Measurements from ENCODE around the gene SERTAD4. TPM values are rescaled to one million over a fixed set of nuclear protein-coding genes. Genes with fewer than 3 reads are reported as not detected.

Gene SERTAD4
- total and polyA plus RNA-seq, 2 experiments from 2014 or later: 1.3 to 1.6 TPM

DNA sequence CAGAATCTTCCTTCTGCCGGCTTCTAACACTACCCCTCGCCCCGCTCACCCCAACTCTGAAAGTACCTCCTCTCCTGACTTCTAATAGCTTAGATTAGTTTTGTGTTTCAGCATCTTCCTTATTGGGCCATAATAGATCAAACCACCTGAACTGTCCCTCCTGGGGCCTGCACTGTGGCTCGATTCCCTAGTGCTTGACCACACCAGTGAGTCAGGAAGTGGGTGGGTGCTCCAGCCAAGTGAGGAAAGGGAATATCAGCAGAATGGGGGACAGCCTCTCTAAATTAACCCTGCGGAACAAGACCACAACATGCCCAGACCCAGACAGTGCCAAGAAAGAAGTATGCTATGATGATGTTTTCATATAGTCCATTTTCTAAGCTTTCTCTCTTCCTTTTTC lies 8.5 kb downstream of the SERTAD4 start (continued):
- TF ChIP-seq ZNF462 (CRISPR knock-in tag; IDR thresholded peaks at IDR 0.05) (no peak), NANOG (IDR thresholded peaks at IDR 0.05; ENCODE audit: borderline replicate concordance) (no peak), EZH2 (IDR thresholded peaks at IDR 0.05; ENCODE audit: low read depth, unreplicated experiment) (no peak), CREB1 (CRISPR knock-in tag; IDR thresholded peaks at IDR 0.05; ENCODE audit: low read depth) (no peak)

DNA sequence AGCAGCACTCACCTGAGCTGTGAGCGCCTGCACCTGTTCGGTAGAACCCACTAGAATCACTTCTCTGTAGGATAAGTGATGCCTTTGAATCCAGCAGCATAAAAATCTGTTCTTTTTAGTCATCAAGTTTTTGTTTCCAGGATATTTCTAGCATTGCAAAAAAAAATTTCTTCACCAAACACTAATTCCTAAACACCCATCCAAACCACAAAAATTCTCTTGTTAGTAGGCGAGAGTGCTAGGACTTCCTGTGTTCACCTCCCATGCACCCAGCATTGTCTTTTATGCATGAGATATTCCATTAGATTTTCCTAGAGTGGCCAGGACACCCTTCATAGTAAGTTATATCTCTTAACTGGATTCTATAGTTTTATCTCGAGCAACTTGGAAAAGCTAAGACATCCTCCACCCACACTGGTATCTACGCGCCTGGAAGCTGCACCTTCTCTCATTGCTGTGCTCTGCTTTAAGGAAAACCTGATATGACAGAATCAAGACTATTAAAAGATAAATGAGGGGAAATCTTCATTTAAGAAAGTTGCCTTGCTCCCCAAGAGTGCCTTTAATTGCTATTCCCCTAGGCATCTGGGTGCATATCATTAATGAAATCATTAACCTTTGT lies 12.3 kb downstream of the SERTAD4 start:
- Histone ChIP-seq H3K4me2 (no peak overlapping the region), H2AFZ (no peak overlapping the region), H3K27ac (ENCODE audit: low read depth) (no peak overlapping the region), H3F3A (replicated peaks; ENCODE audit: low read depth) (no peaks in the 10 kb centered on the region), H3K9me2 (ENCODE audit: insufficient read depth) (no peaks in the 10 kb centered on the region), H3K36me3 (ENCODE audit: insufficient read depth) (no peaks in the 10 kb centered on the region), H3K27me3 (ENCODE audit: insufficient read depth) (peaks cover 9% of the 10 kb centered on the region; the same call in 1 of the 2 replicates), H3K4me1 (ENCODE audit: insufficient read depth) (peaks cover 15% of the 10 kb centered on the region), H4K20me1 (replicated peaks; ENCODE audit: insufficient read depth) (no peaks in the 10 kb centered on the region), H3K79me2 (replicated peaks; ENCODE audit: insufficient read depth) (no peaks in the 10 kb centered on the region), H3K4me3 (no peak overlapping the region)
- H3K36me3 Mint-ChIP-seq (ENCODE audit: low read depth): no peaks in the 10 kb centered on the region
- DNase-seq (ENCODE audit: low spot score) (no peak), ATAC-seq (no peak)
- no peak overlapping the region for H3K4me3 Mint-ChIP-seq
- no peaks in the 10 kb centered on the region for H3K27me3 Mint-ChIP-seq (ENCODE audit: insufficient read depth, low read depth, poor library complexity)
- H3K9me3 Mint-ChIP-seq: no peaks in the 10 kb centered on the region
- no peak overlapping the region for H3K27ac Mint-ChIP-seq
- H3K4me1 Mint-ChIP-seq: peaks cover 13% of the 10 kb centered on the region; the same call in 2 of the 3 replicates
- TF ChIP-seq STAT1 (IDR thresholded peaks at IDR 0.05; ENCODE audit: unreplicated experiment) (no peak), CREB1 (CRISPR knock-in tag; IDR thresholded peaks at IDR 0.05; ENCODE audit: low read depth) (no peak), ZNF462 (CRISPR knock-in tag; IDR thresholded peaks at IDR 0.05) (no peak), EZH2phosphoT487 (IDR thresholded peaks at IDR 0.05; ENCODE audit: unreplicated experiment) (no peak)
